ENCODE results near the gene LY6G6F.

LY6G6F gene

DNA sequence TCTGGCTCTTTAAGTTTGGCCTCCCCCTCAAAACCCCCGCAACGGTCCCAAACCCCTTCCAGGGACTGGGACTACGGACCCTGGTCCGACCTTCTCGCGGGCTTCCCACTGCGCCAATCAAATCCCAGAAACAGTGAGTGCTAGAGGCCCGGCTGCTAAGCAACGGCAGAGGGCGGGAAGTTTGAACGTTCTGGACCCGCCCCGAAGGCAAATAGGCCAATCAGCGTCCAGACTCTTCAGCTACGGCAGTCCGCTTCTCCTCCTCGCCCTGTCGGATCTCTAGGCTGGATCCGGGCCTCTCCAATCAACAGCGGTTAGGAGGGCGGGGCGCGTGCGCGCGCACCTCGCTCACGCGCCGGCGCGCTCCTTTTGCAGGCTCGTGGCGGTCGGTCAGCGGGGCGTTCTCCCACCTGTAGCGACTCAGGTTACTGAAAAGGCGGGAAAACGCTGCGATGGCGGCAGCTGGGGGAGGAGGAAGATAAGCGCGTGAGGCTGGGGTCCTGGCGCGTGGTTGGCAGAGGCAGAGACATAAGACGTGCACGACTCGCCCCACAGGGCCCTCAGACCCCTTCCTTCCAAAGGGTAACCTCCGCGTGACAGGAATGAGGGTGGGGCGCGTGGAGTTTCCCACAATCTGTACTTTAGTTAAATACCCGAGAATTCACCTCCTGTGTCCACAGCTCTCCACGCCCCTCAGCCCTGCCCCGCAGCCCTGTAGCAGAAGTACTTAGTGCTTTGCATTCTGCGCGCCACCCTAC lies 33.2 kb downstream of the LY6G6F start, which contains the start of gene MSH5:
Gene MSH5 (plus strand): TSS at position 367 of the 758 bp plus-strand sequence. CDS start 462 bp downstream, outside the sequence.
- TF ChIP-seq, protein P1, sequence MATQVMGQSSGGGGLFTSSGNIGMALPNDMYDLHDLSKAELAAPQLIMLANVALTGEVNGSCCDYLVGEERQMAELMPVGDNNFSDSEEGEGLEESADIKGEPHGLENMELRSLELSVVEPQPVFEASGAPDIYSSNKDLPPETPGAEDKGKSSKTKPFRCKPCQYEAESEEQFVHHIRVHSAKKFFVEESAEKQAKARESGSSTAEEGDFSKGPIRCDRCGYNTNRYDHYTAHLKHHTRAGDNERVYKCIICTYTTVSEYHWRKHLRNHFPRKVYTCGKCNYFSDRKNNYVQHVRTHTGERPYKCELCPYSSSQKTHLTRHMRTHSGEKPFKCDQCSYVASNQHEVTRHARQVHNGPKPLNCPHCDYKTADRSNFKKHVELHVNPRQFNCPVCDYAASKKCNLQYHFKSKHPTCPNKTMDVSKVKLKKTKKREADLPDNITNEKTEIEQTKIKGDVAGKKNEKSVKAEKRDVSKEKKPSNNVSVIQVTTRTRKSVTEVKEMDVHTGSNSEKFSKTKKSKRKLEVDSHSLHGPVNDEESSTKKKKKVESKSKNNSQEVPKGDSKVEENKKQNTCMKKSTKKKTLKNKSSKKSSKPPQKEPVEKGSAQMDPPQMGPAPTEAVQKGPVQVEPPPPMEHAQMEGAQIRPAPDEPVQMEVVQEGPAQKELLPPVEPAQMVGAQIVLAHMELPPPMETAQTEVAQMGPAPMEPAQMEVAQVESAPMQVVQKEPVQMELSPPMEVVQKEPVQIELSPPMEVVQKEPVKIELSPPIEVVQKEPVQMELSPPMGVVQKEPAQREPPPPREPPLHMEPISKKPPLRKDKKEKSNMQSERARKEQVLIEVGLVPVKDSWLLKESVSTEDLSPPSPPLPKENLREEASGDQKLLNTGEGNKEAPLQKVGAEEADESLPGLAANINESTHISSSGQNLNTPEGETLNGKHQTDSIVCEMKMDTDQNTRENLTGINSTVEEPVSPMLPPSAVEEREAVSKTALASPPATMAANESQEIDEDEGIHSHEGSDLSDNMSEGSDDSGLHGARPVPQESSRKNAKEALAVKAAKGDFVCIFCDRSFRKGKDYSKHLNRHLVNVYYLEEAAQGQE (IDR thresholded peaks at IDR 0.05; ENCODE audit: insufficient read depth in 1 of 2, low read depth in 2 of 2, low read length in 2 of 2), result no peak
- TF ChIP-seq FOXP2 (optimal IDR thresholded peaks at IDR 0.05; ENCODE audit: borderline replicate concordance, extremely low read depth, extremely low read length, insufficient read depth), result no peak
- peak; percentile 93 for TF ChIP-seq POLR2AphosphoS5 (IDR thresholded peaks at IDR 0.05; ENCODE audit: low read depth, low read length)
- peak; percentile 82 for TF ChIP-seq TAF1 (IDR thresholded peaks at IDR 0.05; ENCODE audit: borderline replicate concordance, insufficient read depth, low read length)
- 0 out of 2 replicates have a peak, but pooled peaks have one; percentile 11 for TF ChIP-seq SIN3A (IDR thresholded peaks at IDR 0.05; ENCODE audit: borderline replicate concordance, insufficient read depth, low read length)

DNA sequence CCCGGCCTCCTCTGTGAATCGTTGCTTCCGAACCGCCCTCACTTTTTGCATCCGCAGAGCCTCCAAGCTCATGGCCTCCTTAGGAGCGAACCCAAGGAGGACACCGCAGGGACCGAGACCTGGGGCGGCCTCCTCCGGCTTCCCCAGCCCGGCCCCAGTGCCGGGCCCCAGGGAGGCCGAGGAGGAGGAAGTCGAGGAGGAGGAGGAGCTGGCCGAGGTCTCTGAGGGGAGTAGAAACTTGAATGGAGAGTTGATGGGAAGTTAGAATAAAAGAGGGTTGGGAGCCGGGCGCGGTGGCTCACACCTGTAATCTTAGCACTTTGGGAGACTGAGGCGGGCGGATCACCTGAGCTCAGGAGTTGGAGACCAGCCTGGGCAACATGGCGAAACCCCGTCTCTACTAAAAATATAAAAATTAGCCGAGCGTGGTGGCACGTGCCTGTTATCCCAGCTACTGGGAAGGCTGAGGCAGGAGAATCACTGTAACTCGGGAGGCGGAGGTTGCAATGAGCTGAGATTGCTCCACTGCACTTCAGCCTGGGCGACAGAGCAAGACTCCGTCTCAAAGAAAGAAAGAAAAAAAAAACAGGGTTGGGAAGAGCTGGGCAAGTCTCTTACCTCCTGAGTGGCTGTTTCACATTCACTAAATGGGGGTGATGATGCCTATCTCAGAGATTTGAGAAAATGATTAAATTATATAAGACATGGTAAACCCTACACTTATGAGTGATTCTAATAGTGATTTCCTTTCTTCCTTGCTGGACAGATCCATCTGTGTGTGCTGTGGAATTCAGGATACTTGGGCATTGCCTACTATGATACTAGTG lies 33.9 kb downstream of the LY6G6F start:
- TF ChIP-seq POLR2AphosphoS5 (IDR thresholded peaks at IDR 0.05; ENCODE audit: low read depth, low read length) (peak; percentile 65; the same call in 1 of the 2 replicates), TAF1 (IDR thresholded peaks at IDR 0.05; ENCODE audit: borderline replicate concordance, insufficient read depth, low read length) (no peak), SIN3A (IDR thresholded peaks at IDR 0.05; ENCODE audit: borderline replicate concordance, insufficient read depth, low read length) (no peak), FOXP2 (optimal IDR thresholded peaks at IDR 0.05; ENCODE audit: borderline replicate concordance, extremely low read depth, extremely low read length, insufficient read depth) (no peak)
- TF ChIP-seq, protein P1 (IDR thresholded peaks at IDR 0.05; ENCODE audit: insufficient read depth in 1 of 2, low read depth in 2 of 2, low read length in 2 of 2), result 0 out of 4 replicates have a peak, but pooled peaks of 1 of the 2 experiments have one; percentile 52

DNA sequence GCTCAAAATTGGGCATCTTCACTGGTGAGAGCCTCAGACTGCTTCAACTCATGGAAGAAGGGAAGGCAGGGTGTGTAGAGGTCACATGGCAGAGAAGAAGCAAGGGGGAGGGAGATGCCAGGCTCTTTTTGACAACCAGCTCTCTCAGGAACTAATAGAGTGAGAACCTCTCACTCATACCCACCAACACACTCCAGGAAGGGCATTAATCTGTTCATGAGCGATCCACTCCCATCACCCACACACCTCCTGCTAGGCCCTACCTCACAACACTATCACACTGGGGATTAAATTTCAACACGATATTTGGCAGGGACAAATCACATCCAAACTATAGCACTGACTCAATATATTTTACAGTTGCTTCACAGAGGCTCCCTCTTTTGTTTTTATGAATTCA lies 35.1 kb downstream of the LY6G6F start:
- TF ChIP-seq, protein P1 (IDR thresholded peaks at IDR 0.05; ENCODE audit: insufficient read depth in 1 of 2, low read depth in 2 of 2, low read length in 2 of 2), result no peak
- no peak for TF ChIP-seq POLR2AphosphoS5 (IDR thresholded peaks at IDR 0.05; ENCODE audit: low read depth, low read length)
- TF ChIP-seq SIN3A (IDR thresholded peaks at IDR 0.05; ENCODE audit: borderline replicate concordance, insufficient read depth, low read length), result no peak
- no peak for TF ChIP-seq FOXP2 (optimal IDR thresholded peaks at IDR 0.05; ENCODE audit: borderline replicate concordance, extremely low read depth, extremely low read length, insufficient read depth)
- TF ChIP-seq TAF1 (IDR thresholded peaks at IDR 0.05; ENCODE audit: borderline replicate concordance, insufficient read depth, low read length), result no peak

DNA sequence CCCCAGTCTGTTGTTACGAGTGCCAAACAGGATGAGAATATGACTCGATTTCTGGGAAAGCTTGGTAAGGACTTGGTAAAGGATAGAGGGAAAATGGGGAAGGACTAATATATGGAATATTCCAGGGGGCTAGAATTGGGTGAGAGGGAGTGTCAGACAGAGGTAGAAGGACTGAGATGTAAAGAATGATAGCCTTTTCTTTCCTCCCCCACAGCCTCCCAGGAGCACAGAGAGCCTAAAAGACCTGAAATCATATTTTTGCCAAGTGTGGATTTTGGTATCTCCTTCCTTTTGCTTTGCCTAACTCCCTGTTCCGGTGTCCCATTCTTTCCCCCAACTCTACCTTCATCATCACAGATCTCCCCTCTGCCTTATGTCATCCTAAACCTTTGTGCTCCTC lies 36.2 kb downstream of the LY6G6F start:
- no peak for TF ChIP-seq TAF1 (IDR thresholded peaks at IDR 0.05; ENCODE audit: borderline replicate concordance, insufficient read depth, low read length)
- TF ChIP-seq, protein P1 (IDR thresholded peaks at IDR 0.05; ENCODE audit: insufficient read depth in 1 of 2, low read depth in 2 of 2, low read length in 2 of 2), result no peak
- TF ChIP-seq SIN3A (IDR thresholded peaks at IDR 0.05; ENCODE audit: borderline replicate concordance, insufficient read depth, low read length), result no peak
